IPS DF 6.9 (cell line): ENCODE results near the gene HEY2.
"Not testable (repeated sequence)": the region's sequence is repeated elsewhere in the genome, so short reads cannot be mapped to it uniquely, and the experiment has no call there.

Source experiments
- DNase-seq: peaks from one replicate; pipeline ENCODE4 v3.0.0-alpha.2; 2013; ENCODE audit warnings: low read depth, low spot score
- H3K27ac ChIP-seq: one replicate; pipeline ENCODE4 v1.5.1; 2013; ENCODE audit warnings: low read length, control low read depth
- H3K27me3 ChIP-seq: 2 replicates; pipeline ENCODE4 v1.6.1; 2013; ENCODE audit warnings: mild to moderate bottlenecking, low read length; ENCODE audit not compliant: control insufficient read depth, insufficient read depth
- H3K36me3 ChIP-seq: 2 replicates; pipeline ENCODE4 v1.6.1; 2013; ENCODE audit warnings: low read length; ENCODE audit not compliant: control insufficient read depth, insufficient read depth
- H3K4me1 ChIP-seq: 2 replicates; pipeline ENCODE4 v1.6.1; 2013; ENCODE audit warnings: low read length; ENCODE audit not compliant: control insufficient read depth, insufficient read depth
- H3K4me3 ChIP-seq: 2 replicates; pipeline ENCODE4 v1.5.1; 2013; ENCODE audit warnings: mild to moderate bottlenecking, low read length
- H3K9me3 ChIP-seq: 2 replicates; pipeline ENCODE4 v1.6.1; 2013; ENCODE audit warnings: low read length, inconsistent platforms; ENCODE audit not compliant: control insufficient read depth, insufficient read depth
- WGBS: extraction: QIAGEN DNeasy Blood & Tissue Kit; methylation state at CpG from one replicate; pipeline ENCODE4 v1.1.7; 2013; ENCODE audit warnings: mixed read lengths, missing lambda C conversion rate; ENCODE audit not compliant: insufficient read length, insufficient coverage; 5-methylcytosine and 5-hydroxymethylcytosine counted together

Gene HEY2

GRCh38 chr6:125749173-125749864 is at the start of gene HEY2:
HEY2 (plus strand) TSS chr6:125749632; CDS start chr6:125749777, 145 bp downstream.
- no peaks in the 10 kb centered on the region for H3K9me3 ChIP-seq
- H3K36me3 ChIP-seq: no peaks in the 10 kb centered on the region
- DNase-seq: no peak
- H3K4me1 ChIP-seq: no peaks in the 10 kb centered on the region; the same call in none of the 2 replicates
- H3K27ac ChIP-seq: no peak within 1 kb of the TSS
- peaks cover 8% of the 10 kb centered on the region; the same call in 1 of the 2 replicates for H3K27me3 ChIP-seq
- peak within 1 kb of the TSS; percentile 55 for H3K4me3 ChIP-seq
- WGBS: no CpG with 5 or more reads among the region's 95 CpGs

- Histone ChIP-seq H3K9me3 (no peaks in the 10 kb centered on the region), H3K36me3 (peaks cover 6% of the 10 kb centered on the region; the same call in 1 of the 2 replicates), H3K4me1 (no peaks in the 10 kb centered on the region; the same call in 1 of the 2 replicates), H3K27ac (no peak overlapping the region), H3K4me3 (no peak overlapping the region), H3K27me3 (no peaks in the 10 kb centered on the region)
- WGBS: no CpG with 5 or more reads among the region's 3 CpGs
- no peak for DNase-seq
These were observed 48.7 kb upstream of the HEY2 start for GRCh38 chr6:125700581-125701353.

- Histone ChIP-seq H3K27ac (no peak overlapping the region), H3K4me3 (no peak overlapping the region), H3K9me3 (no peaks in the 10 kb centered on the region), H3K27me3 (no peaks in the 10 kb centered on the region), H3K36me3 (peaks cover 6% of the 10 kb centered on the region; the same call in 1 of the 2 replicates), H3K4me1 (no peaks in the 10 kb centered on the region; the same call in 1 of the 2 replicates)
- WGBS: no CpG with 5 or more reads among the region's 1 CpG
- no peak for DNase-seq
These were observed 48.1 kb upstream of the HEY2 start for GRCh38 chr6:125701354-125701668.

- not testable (repeated sequence) for H3K27me3 ChIP-seq, DNase-seq, H3K27ac ChIP-seq, H3K9me3 ChIP-seq, H3K36me3 ChIP-seq, H3K4me1 ChIP-seq, H3K4me3 ChIP-seq
- no CpG with 5 or more reads among the region's 5 CpGs for WGBS
These were observed 45.5 kb upstream of the HEY2 start for GRCh38 chr6:125703882-125704281.

GRCh38 chr6:125707615-125708243 is 41.7 kb upstream of the HEY2 start:
- Histone ChIP-seq H3K9me3 (peaks cover 5% of the 10 kb centered on the region), H3K36me3 (peaks cover 4% of the 10 kb centered on the region; the same call in 1 of the 2 replicates), H3K27ac (no peak overlapping the region), H3K4me1 (no peaks in the 10 kb centered on the region; the same call in 1 of the 2 replicates), H3K4me3 (no peak overlapping the region), H3K27me3 (no peaks in the 10 kb centered on the region)
- no CpG with 5 or more reads among the region's 4 CpGs for WGBS
- no peak for DNase-seq

GRCh38 chr6:125711013-125711675 is 38.3 kb upstream of the HEY2 start:
- Histone ChIP-seq H3K4me1 (no peaks in the 10 kb centered on the region; the same call in 1 of the 2 replicates), H3K27me3 (no peaks in the 10 kb centered on the region), H3K27ac (no peak overlapping the region), H3K9me3 (peaks cover 5% of the 10 kb centered on the region), H3K36me3 (peaks cover 4% of the 10 kb centered on the region; the same call in 1 of the 2 replicates), H3K4me3 (no peak overlapping the region)
- no CpG with 5 or more reads among the region's 4 CpGs for WGBS
- no peak for DNase-seq

GRCh38 chr6:125714441-125715090 is 34.9 kb upstream of the HEY2 start:
- peaks cover 4% of the 10 kb centered on the region; the same call in 1 of the 2 replicates for H3K36me3 ChIP-seq
- no peak overlapping the region for H3K27ac ChIP-seq
- H3K4me1 ChIP-seq: no peaks in the 10 kb centered on the region
- no peak for DNase-seq
- WGBS: no CpG with 5 or more reads among the region's 2 CpGs
- H3K4me3 ChIP-seq: no peak overlapping the region
- H3K9me3 ChIP-seq: peaks cover 5% of the 10 kb centered on the region
- no peaks in the 10 kb centered on the region for H3K27me3 ChIP-seq

- Histone ChIP-seq H3K4me1 (no peaks in the 10 kb centered on the region), H3K9me3 (no peaks in the 10 kb centered on the region; the same call in 1 of the 2 replicates), H3K27ac (no peak overlapping the region), H3K36me3 (no peaks in the 10 kb centered on the region), H3K4me3 (no peak overlapping the region), H3K27me3 (no peaks in the 10 kb centered on the region)
- no peak for DNase-seq
- WGBS: no CpG with 5 or more reads among the region's 2 CpGs
These were observed 32.2 kb upstream of the HEY2 start for GRCh38 chr6:125717120-125717731.

GRCh38 chr6:125718109-125718508 is 31.3 kb upstream of the HEY2 start:
- H3K36me3 ChIP-seq: no peaks in the 10 kb centered on the region
- WGBS: no CpG with 5 or more reads among the region's 2 CpGs
- no peak overlapping the region for H3K27ac ChIP-seq
- no peak overlapping the region for H3K4me3 ChIP-seq
- no peaks in the 10 kb centered on the region for H3K9me3 ChIP-seq
- no peak for DNase-seq
- no peaks in the 10 kb centered on the region for H3K4me1 ChIP-seq
- H3K27me3 ChIP-seq: no peaks in the 10 kb centered on the region
